A204.1 (cell line): ENCODE measurements around the gene METTL22.

ENCODE experiments used
- FAIRE-seq: peaks from 2 replicates; lab custom pipeline; 2012; peaks lifted over from hg19 to GRCh38; lab: Jason Lieb, UNC

Gene METTL22

GRCh38 chr16:8668113-8668512 is 46.6 kb downstream of the METTL22 start:
- no peak for FAIRE-seq

GRCh38 chr16:8669481-8669880 is 48.0 kb downstream of the METTL22 start:
- FAIRE-seq = no peak

- FAIRE-seq = no peak
Measured at GRCh38 chr16:8670014-8670560, 48.6 kb downstream of the METTL22 start.

GRCh38 chr16:8673611-8674412 is 52.3 kb downstream of the METTL22 start:
- no peak for FAIRE-seq

- no peak for FAIRE-seq
Measured at GRCh38 chr16:8674413-8675022, 53.0 kb downstream of the METTL22 start, which contains the start of gene ABAT. TSS of gene ABAT (plus strand) at chr16:8674617. CDS start at chr16:8735740, 61,123 bp downstream.

- no peak for FAIRE-seq
Measured at GRCh38 chr16:8675183-8676159, 54.0 kb downstream of the METTL22 start.

- no peak for FAIRE-seq
Measured at GRCh38 chr16:8676160-8676547, 54.7 kb downstream of the METTL22 start.

GRCh38 chr16:8676737-8677375 is 55.4 kb downstream of the METTL22 start:
- FAIRE-seq = no peak

- no peak for FAIRE-seq
Measured at GRCh38 chr16:8677481-8677880, 56.0 kb downstream of the METTL22 start.

- FAIRE-seq = no peak
Measured at GRCh38 chr16:8678068-8678927, 56.8 kb downstream of the METTL22 start.

- no peak for FAIRE-seq
Measured at GRCh38 chr16:8679151-8679550, 57.7 kb downstream of the METTL22 start.

- no peak for FAIRE-seq
Measured at GRCh38 chr16:8682551-8683259, 61.2 kb downstream of the METTL22 start.

- no peak for FAIRE-seq
Measured at GRCh38 chr16:8683640-8684039, 62.1 kb downstream of the METTL22 start.

- FAIRE-seq = no peak
Measured at GRCh38 chr16:8685617-8686016, 64.1 kb downstream of the METTL22 start.

GRCh38 chr16:8686031-8686621 is 64.6 kb downstream of the METTL22 start:
- FAIRE-seq = no peak

- no peak for FAIRE-seq
Measured at GRCh38 chr16:8686879-8687278, 65.4 kb downstream of the METTL22 start.

- no peak for FAIRE-seq
Measured at GRCh38 chr16:8689686-8690085, 68.2 kb downstream of the METTL22 start.

GRCh38 chr16:8691728-8692127 is 70.2 kb downstream of the METTL22 start:
- FAIRE-seq = no peak

- FAIRE-seq = no peak
Measured at GRCh38 chr16:8694795-8695728, 73.6 kb downstream of the METTL22 start.
